ENCODE measurements around the gene DGKB. TPM values are rescaled to one million over a fixed set of nuclear protein-coding genes. Genes with fewer than 3 reads are reported as not detected.

DGKB gene
- polyA plus RNA-seq, 2 of the 4 experiments (the other 2 are of a cell fraction): 0.01 TPM; not detected in 1

DNA sequence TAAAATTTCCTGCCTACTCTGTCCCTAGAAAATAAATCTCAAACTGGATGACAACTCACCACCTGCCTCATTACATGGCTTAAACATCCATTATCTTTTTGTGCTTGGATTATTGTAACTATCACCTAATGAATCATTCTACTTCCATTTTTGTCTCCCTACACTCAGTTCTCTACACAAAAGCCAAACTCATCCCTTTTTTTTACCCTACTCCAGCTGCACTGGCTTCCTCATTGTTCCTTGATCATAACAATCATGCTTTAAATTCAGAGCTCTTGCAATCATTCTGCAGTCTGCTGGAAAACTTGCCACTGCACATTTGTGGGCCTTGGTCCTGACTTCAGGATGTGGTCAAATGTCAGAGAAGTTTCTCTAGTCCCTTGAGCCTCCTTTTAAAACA, 280.0 kb downstream of the DGKB start:
- Histone ChIP-seq H3K4me3 (no peak overlapping the region), H3K9me3 (no peaks in the 10 kb centered on the region), H3K4me1 (no peaks in the 10 kb centered on the region), H3K27ac (no peak overlapping the region), H3K4me2 (no peak overlapping the region)
- DNase-seq (ENCODE audit: low read depth in 1 of 2, low spot score in 1 of 2) (no peak), ATAC-seq (no peak), FAIRE-seq (no peak)
- TF ChIP-seq JUNB (IDR thresholded peaks at IDR 0.05) (no peak), EP300 (IDR thresholded peaks at IDR 0.05) (no peak), RCOR1 (IDR thresholded peaks at IDR 0.05; ENCODE audit: low read depth, low read length) (no peak), POLR2AphosphoS2 (conservative IDR thresholded peaks at IDR 0.05; ENCODE audit: low read length) (no peak), HDAC2 (IDR thresholded peaks at IDR 0.05) (no peak), CEBPB (IDR thresholded peaks at IDR 0.05) (no peak)
- TF ChIP-seq, protein P1, sequence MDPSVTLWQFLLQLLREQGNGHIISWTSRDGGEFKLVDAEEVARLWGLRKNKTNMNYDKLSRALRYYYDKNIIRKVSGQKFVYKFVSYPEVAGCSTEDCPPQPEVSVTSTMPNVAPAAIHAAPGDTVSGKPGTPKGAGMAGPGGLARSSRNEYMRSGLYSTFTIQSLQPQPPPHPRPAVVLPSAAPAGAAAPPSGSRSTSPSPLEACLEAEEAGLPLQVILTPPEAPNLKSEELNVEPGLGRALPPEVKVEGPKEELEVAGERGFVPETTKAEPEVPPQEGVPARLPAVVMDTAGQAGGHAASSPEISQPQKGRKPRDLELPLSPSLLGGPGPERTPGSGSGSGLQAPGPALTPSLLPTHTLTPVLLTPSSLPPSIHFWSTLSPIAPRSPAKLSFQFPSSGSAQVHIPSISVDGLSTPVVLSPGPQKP (IDR thresholded peaks at IDR 0.05; ENCODE audit: low read depth, low read length): no peak
- TF ChIP-seq, protein P2, sequence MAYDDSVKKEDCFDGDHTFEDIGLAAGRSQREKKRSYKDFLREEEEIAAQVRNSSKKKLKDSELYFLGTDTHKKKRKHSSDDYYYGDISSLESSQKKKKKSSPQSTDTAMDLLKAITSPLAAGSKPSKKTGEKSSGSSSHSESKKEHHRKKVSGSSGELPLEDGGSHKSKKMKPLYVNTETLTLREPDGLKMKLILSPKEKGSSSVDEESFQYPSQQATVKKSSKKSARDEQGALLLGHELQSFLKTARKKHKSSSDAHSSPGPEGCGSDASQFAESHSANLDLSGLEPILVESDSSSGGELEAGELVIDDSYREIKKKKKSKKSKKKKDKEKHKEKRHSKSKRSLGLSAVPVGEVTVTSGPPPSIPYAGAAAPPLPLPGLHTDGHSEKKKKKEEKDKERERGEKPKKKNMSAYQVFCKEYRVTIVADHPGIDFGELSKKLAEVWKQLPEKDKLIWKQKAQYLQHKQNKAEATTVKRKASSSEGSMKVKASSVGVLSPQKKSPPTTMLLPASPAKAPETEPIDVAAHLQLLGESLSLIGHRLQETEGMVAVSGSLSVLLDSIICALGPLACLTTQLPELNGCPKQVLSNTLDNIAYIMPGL (CRISPR knock-in tag; IDR thresholded peaks at IDR 0.05; ENCODE audit: borderline replicate concordance): no peak
- TF ChIP-seq, protein P3, sequence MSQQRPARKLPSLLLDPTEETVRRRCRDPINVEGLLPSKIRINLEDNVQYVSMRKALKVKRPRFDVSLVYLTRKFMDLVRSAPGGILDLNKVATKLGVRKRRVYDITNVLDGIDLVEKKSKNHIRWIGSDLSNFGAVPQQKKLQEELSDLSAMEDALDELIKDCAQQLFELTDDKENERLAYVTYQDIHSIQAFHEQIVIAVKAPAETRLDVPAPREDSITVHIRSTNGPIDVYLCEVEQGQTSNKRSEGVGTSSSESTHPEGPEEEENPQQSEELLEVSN (IDR thresholded peaks at IDR 0.05; ENCODE audit: borderline replicate concordance, low read depth): no peak
- TF ChIP-seq, protein P4, sequence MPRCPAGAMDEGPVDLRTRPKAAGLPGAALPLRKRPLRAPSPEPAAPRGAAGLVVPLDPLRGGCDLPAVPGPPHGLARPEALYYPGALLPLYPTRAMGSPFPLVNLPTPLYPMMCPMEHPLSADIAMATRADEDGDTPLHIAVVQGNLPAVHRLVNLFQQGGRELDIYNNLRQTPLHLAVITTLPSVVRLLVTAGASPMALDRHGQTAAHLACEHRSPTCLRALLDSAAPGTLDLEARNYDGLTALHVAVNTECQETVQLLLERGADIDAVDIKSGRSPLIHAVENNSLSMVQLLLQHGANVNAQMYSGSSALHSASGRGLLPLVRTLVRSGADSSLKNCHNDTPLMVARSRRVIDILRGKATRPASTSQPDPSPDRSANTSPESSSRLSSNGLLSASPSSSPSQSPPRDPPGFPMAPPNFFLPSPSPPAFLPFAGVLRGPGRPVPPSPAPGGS (IDR thresholded peaks at IDR 0.05): no peak
- TF ChIP-seq, protein P5, sequence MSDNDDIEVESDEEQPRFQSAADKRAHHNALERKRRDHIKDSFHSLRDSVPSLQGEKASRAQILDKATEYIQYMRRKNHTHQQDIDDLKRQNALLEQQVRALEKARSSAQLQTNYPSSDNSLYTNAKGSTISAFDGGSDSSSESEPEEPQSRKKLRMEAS (IDR thresholded peaks at IDR 0.05): no peak
- POLR2A ChIA-PET: no interaction called here
- CTCF ChIA-PET: interaction anchor here (1.8 kb wide), 1 partner anchor 11 kb away, joined by 3 read pairs; no protein-coding TSS in a partner anchor

DNA sequence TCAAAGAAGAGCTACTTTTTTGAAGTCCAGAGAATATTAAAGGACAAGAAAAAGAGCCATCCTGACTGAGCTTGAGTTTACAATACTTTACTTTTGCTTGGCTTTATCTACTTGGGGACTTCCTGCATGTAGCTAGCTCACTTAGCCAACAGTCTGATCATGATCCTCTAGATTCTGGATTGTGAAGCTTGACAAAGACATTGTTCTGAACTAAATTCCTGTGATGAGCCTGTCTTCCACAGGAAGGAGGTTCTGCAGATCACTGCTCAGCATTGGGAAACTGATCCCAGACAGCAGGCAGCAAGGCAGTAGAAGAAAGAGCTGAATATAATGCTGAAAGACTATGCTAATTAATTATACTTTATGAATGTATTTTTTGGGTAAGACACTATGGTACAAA, 296.4 kb downstream of the DGKB start:
- CTCF ChIA-PET: no interaction called here

More for the DNA sequence above, 296.4 kb downstream of the DGKB start:
- ATAC-seq: no peak
- FAIRE-seq: no peak
- no peaks in the 10 kb centered on the region for H3K9me3 ChIP-seq
- no peak overlapping the region for H3K27ac ChIP-seq
- H3K4me3 ChIP-seq: no peak overlapping the region
- H3K4me2 ChIP-seq: no peak overlapping the region
- no peak for DNase-seq (ENCODE audit: low read depth in 1 of 2, low spot score in 1 of 2)
- no peaks in the 10 kb centered on the region for H3K4me1 ChIP-seq
- POLR2A ChIA-PET: no interaction called here
- TF ChIP-seq NFE2L2 (conservative IDR thresholded peaks at IDR 0.05; ENCODE audit: low read length) (no peak), JUNB (IDR thresholded peaks at IDR 0.05) (no peak), JUN (IDR thresholded peaks at IDR 0.05) (no peak), MAFK (IDR thresholded peaks at IDR 0.05; ENCODE audit: partially characterized antibody) (no peak), PHF8 (IDR thresholded peaks at IDR 0.05; ENCODE audit: borderline replicate concordance, low read depth) (no peak), ZC3H11A (IDR thresholded peaks at IDR 0.05) (no peak), CHD4 (IDR thresholded peaks at IDR 0.05; ENCODE audit: borderline replicate concordance) (no peak), HOXB5 (CRISPR knock-in tag; IDR thresholded peaks at IDR 0.05) (no peak), TFCP2L1 (CRISPR knock-in tag; IDR thresholded peaks at IDR 0.05) (no peak), RAD21 (conservative IDR thresholded peaks at IDR 0.05 in 1 of 2, IDR thresholded peaks at IDR 0.05 in 1 of 2) (no peak), MAZ (IDR thresholded peaks at IDR 0.05; ENCODE audit: borderline replicate concordance, low read depth, low read length) (no peak), HEYL (CRISPR knock-in tag; IDR thresholded peaks at IDR 0.05) (no peak), FOSB (CRISPR knock-in tag; IDR thresholded peaks at IDR 0.05) (no peak), TP53 (CRISPR knock-in tag; IDR thresholded peaks at IDR 0.05) (no peak), EHMT2 (IDR thresholded peaks at IDR 0.05; ENCODE audit: low read depth) (no peak), FOSL2 (IDR thresholded peaks at IDR 0.05) (no peak), FOSL2 (CRISPR knock-in tag; IDR thresholded peaks at IDR 0.05) (no peak)
- TF ChIP-seq, protein P6, sequence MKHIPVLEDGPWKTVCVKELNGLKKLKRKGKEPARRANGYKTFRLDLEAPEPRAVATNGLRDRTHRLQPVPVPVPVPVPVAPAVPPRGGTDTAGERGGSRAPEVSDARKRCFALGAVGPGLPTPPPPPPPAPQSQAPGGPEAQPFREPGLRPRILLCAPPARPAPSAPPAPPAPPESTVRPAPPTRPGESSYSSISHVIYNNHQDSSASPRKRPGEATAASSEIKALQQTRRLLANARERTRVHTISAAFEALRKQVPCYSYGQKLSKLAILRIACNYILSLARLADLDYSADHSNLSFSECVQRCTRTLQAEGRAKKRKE (CRISPR knock-in tag; IDR thresholded peaks at IDR 0.05; ENCODE audit: low read depth): no peak
- TF ChIP-seq, protein P7, sequence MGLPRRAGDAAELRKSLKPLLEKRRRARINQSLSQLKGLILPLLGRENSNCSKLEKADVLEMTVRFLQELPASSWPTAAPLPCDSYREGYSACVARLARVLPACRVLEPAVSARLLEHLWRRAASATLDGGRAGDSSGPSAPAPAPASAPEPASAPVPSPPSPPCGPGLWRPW (IDR thresholded peaks at IDR 0.05): no peak

Data from A549 (cell line).